ENCODE results near the gene AP5B1.

AP5B1 gene

DNA sequence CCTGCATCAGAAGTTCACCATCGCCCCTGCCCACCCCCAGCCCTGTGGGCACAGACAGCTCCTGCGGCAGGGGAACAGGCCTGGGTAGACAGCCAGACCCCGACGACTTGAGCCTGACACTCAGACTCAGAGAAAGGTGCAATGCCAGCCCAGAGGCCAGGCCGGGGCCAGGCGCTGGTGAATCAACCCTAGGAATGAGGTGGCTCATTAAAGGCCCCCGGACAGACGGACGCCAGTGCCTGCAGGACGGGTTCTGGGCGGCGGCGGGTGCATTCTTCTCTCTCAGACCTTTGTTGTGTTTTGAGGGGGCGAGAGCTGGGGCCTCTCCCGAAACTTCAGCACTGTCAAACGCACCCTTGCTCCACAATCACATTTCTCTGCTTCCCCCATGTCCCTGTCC lies 11.7 kb upstream of the AP5B1 start:
- TF ChIP-seq, protein P1, sequence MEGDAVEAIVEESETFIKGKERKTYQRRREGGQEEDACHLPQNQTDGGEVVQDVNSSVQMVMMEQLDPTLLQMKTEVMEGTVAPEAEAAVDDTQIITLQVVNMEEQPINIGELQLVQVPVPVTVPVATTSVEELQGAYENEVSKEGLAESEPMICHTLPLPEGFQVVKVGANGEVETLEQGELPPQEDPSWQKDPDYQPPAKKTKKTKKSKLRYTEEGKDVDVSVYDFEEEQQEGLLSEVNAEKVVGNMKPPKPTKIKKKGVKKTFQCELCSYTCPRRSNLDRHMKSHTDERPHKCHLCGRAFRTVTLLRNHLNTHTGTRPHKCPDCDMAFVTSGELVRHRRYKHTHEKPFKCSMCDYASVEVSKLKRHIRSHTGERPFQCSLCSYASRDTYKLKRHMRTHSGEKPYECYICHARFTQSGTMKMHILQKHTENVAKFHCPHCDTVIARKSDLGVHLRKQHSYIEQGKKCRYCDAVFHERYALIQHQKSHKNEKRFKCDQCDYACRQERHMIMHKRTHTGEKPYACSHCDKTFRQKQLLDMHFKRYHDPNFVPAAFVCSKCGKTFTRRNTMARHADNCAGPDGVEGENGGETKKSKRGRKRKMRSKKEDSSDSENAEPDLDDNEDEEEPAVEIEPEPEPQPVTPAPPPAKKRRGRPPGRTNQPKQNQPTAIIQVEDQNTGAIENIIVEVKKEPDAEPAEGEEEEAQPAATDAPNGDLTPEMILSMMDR (conservative IDR thresholded peaks at IDR 0.05; ENCODE audit: low read length): no peak
- no peak overlapping the region for H3K4me3 ChIP-seq (ENCODE audit: low read length)
- DNase-seq (ENCODE audit: low read depth): no peak

DNA sequence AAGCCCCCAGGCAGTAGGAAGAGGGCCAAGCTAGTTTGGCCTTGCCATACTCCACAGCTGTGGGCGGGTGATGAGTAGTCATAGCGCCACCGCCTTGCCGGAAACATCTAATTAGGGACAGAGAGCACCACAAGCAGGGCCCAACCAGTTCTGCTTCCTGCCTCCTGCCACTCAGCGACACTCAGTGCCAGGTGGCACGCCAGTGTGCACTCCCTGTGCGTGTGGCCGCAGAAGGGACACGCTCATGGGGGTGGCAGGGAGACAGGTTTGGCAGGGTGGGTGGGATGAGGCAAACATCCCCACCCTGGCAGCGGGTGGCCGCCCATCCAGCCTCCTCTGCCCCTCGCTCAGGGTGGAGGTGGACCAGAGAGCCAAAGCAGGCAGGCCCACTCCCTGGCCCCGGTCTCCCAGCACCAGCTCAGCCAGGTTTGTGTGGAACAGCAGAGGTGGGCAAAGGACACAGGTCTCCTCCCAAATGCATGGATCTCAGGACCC lies 11.0 kb upstream of the AP5B1 start:
- DNase-seq (ENCODE audit: low read depth): no peak
- TF ChIP-seq, protein P1 (conservative IDR thresholded peaks at IDR 0.05; ENCODE audit: low read length): no peak
- H3K4me3 ChIP-seq (ENCODE audit: low read length): no peak overlapping the region

DNA sequence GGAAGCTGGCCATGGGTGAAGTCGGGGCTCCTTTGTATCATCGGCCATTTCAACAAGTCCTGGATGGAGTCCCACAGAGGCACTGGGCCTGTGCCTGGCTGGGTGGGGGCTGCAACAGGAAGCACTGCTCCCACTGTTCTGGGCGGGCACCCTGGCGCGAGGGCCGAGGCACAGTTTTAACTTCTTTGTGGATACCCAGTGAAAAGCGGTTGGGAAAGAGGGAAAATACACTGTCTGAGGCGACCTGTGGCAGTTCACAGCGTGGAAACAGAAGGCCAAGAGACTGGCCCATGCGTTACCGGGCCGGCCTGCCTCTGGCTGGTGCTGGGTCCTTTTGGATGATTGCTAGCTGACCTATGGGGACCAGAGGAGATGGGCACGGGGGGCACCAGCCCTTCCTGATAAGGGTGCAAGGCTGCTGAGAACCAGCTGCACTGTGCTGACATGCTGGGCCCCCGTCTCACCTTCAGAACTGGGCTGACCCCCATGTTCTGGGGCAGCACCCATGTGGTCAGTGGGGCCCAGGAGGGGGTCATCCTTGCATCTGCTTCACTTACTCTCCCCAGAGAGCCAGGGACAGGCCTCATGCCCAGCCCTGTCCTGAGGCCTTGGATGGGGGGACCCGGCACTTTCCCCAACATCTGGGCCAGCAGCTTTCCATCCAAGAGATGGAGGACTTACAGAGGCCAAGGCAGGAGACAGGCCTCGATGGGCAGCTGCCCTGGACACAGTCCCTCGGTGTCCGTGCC lies 10.3 kb upstream of the AP5B1 start:
- no peak for DNase-seq (ENCODE audit: low read depth)
- TF ChIP-seq, protein P1 (conservative IDR thresholded peaks at IDR 0.05; ENCODE audit: low read length): no peak
- no peak overlapping the region for H3K4me3 ChIP-seq (ENCODE audit: low read length)

DNA sequence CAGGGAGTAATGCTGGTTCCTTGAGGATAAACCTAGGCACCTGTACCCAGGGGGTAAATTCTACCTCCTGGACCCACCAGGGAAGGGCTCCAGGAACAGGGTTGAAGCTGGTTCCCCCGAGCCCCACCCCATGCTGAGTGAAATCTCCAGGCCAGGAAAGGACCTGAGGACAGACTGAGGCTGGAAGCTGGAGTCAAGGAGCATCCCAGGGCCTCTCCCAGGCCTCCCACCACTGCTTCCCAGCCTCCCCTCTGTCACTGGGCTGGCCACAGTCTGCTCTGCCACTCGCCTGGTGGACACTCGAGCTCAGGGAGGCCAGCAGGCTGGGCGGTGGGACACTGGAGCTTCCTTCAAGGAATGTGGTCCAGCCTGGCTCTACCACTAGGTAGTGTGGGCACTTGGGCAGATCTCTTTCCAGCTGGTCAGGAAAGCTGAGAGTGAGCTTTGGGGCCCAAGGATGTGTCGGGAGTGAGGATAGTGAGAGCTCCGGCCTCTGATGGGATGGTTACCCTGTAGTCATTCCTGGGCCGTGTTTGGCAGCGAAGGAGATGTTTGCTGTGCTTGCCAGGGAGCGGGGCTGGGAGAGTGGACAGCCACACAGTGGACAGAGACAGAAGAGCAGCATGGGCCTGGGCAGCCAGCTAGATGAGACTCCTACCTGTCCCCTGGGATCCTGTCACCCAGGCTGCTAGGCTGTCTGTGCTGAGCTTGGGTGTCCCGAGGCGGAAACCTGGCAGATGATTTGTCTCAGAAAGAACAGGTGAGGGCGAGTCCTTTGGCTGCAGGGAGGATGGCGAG lies 9.5 kb upstream of the AP5B1 start:
- no peak for DNase-seq (ENCODE audit: low read depth)
- TF ChIP-seq, protein P1 (conservative IDR thresholded peaks at IDR 0.05; ENCODE audit: low read length): no peak
- no peak overlapping the region for H3K4me3 ChIP-seq (ENCODE audit: low read length)

DNA sequence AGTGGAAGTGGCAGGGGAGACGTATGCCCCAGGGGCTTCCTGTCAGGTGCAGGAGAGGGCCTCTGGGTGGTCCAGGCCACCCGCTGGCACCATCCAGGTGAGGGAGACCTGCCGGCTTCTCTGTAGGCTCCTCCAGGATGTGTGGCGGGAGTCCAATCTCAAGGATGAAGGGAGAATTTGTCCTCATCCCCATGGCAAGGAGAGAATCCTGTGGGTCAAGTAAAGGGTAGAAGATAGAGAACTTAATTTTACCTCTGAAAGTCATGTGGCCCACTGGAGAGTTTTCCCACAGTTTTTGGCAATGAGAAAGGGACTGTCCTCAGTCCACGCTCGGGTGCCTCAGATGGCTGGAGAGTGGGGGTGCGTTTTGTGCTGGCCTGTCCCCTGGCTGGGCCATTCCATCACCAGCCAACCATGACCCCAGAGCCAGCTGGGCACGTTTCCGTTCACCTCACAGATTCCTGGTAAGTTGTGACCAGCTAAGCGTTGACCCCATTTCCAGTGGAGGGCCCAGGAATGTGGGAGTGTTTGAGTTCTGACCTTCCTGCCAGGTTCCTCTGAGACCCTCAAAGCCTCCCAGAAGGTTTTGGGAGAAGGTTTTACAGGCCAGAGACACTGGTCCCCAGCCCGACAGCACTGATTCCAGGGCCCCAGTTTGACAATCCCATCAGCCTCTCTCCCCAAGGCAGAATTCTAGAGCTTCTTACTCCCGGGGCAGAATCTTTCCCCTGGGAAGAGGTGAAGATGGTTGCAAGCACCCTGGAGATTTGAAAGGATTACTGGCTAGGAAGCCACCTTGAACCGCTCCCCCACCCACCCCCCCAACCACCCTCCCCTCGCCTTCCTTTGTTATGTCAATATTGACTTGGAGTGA lies 8.7 kb upstream of the AP5B1 start:
- TF ChIP-seq, protein P1 (conservative IDR thresholded peaks at IDR 0.05; ENCODE audit: low read length): no peak
- no peak for DNase-seq (ENCODE audit: low read depth)
- H3K4me3 ChIP-seq (ENCODE audit: low read length): no peak overlapping the region

DNA sequence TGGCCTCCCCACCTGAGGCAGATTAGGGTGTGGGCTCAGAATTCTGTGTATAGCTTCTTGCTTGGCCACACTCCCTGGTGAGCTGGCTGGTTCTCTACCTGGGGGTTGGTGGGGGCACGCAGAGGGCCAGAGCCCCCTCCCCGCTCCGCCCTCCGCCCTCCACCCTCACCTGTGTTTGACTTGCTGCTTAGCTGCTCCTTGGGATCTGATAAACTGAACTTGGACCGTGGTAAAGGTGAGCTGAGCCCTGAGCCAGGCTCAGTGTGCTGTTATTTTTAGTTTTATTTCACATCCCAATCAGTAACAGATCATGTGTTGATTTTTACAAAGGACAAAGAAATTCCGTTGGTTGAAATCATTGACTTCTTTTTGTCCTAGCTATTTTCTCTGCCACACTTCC lies 8.0 kb upstream of the AP5B1 start:
- no peak for DNase-seq (ENCODE audit: low read depth)
- TF ChIP-seq, protein P1 (conservative IDR thresholded peaks at IDR 0.05; ENCODE audit: low read length): no peak
- H3K4me3 ChIP-seq (ENCODE audit: low read length): no peak overlapping the region

Data from AG10803 (cell line).